Embryonic facial prominence (tissue), 1 donor: Measurements from ENCODE around the gene NFE2.
"Not testable (repeated sequence)": the region's sequence is repeated elsewhere in the genome, so short reads cannot be mapped to it uniquely, and the experiment has no call there.

Experiments used
- DNase-seq: peaks from one replicate; pipeline ENCODE4 v3.0.0-alpha.2; 2016; ENCODE audit errors: extremely low spot score

NFE2 gene

DNA sequence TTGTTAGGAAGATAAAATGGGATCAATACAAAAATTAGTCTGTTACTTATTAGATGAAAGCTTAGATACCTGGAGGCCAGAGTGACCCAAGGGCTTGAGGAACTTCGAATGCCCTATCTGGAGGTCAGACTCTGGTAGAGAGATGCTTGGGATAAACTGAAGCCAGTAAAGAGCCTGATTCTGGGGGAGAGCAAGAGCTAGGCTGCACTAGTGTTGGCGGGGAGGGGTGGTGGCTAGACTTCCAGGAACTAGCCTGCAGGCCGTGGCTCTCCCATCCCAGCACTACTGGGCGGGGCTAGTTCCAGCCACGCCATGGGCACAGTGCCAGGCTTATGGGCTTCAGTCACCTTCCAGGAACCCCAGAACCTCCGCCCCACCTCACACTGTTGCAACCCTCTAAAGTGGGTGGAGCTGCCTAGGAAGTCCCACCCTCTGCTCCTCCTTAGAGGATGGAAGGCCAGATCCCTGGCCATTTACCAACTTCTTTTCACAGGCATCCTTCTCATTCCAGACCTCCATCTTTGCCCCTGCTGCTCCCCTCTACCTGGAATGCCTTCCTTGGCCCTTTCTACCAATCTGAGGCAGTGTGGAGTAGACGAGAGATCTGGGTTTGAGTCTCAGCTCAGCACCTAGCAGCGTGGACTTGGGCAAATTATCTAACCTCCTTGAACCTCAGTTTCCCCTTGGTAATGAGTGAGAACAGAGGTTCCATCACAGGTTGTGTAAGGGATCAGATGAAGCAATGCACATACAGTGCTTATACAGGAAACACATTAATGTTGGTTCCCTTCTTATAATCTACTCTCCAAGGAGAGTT is 6.3 kb upstream of the NFE2 start:
- DNase-seq, result no peak

DNA sequence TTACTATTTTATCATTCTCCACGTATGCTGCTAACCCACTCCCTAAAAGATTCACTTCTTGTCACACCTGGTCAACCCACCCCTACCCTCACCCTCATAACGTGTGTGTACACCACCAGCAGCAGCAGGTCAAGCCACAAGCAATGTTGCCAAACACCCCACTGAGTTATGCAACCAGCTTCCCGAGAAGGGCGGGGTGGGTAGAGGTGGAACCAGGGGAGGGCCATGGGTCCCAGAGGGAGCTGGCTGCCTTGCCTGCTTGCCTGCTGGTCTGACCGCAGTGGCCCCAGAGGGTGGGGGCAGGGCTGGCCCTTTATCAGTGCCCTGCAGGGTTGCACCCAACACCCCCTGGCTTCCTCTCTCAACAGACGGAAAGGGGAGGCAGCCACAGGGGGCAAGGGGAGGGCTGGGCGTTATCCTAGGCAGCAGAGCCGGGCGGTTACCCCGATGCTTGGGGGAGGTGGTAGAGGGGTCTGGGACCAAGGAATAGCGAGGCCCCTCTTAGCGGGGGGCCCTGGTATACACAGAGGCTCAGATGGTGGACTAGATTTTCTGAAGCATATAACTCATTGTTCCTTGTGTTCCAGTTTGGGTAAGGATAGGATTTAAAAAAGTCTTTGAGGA is 3.5 kb upstream of the NFE2 start:
- no peak for DNase-seq

DNA sequence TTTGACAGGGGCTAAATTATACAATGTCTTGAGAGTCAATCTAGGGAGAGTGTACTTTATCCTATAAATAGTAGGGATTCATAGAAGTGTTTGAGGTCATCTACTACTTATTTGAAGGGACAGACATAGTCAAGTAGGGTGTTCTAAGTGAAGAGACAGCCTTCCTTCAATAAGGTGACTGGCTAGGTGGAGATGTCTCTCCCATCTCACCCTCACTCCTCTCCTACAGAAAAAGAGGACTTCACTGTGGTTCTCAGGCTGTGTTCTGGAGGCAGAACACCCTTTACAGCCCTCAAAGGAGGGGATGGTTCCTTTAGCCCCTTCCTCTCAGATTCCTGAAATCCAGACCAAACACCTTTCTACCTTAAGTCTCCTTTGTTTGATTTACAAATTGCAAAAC is 2.8 kb upstream of the NFE2 start:
- no peak for DNase-seq

DNA sequence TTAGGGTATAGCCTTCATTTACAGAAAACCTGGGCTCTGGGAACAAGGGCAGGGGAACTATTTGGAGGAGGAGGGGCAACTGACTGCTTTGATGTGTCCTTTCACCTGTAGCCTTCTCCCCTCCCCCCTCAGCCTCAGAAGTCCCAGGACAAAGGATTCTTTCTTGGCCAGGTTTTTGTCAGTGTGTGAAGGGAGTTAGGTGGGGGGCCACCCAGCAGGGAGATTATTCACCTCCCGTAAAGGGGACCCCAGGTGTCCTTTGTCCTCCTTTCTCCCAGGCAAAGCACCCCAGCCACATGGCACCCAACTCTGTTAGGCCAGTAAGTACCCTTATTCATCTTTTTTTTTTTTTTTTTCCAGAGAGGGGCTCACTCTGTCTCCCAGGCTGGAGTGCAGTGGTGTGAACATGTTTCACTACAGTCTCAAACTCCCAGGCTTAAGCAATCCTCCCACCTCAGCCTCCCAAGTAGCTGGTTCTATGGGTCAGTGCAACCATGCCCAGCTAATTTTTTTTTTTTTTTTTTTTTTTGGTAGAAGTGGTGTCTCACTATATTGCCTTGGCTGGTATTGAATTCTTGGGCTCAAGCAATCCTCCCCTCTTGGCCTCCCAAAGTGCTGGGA is 723 bp upstream of the NFE2 start:
- no peak for DNase-seq

DNA sequence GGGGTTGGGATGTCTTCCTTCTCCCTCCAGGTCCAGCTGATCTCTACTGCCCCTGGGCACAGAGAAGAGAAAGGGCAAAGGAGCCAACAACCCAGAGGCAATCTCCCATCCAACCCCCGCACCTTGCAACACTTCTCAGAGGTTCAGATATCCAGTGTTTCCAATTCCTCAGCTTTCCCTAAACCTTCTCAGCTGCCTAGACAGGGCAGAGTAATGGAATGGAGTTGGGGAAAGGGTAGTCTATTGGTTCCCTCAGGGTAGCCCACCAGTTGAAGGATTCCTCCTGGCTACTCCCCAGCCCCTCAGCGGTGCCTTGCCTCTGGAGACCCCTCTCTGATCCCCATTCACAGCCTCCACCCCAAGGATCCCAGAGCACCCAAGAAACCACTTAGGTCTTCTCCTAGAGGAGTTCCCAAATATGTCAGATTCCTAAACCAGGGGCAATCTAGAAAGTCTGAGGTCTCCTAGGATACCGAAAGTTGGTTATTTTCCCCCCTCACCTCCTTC is 537 bp downstream of the NFE2 start:
- DNase-seq, result no peak

DNA sequence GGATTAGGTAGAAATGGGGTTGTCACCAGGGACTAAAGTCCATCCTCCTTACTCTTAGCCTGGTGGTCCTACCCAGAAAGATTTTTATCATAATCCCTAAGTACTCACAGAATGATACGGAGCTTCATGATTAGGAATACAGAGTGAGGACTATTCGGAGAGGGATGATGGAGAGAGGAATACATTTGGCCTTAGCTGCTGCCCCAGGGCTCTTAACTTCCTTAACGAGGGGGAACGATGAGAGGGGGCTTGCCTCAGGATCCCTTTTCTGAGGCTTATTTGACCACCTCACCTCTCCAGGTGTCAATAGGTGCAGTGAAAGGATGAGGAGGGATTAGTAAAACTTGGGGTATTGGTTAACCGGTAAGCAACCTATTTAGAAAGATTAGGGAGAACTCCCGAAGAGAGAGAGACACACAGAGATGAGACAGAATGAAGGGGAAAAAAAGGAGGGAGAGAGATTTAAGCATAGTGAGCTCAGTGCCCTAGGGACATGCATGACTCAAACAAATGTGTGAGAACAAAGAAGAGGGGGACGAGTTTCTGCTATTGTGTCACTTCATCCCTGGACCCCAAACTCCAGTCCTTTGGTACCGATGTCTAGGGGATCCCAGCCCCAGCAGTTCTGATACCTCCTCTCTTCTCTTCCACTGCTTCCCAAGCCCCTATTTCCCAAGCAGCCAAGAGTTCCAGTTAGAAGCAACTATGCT is 1.1 kb downstream of the NFE2 start:
- DNase-seq, result no peak

DNA sequence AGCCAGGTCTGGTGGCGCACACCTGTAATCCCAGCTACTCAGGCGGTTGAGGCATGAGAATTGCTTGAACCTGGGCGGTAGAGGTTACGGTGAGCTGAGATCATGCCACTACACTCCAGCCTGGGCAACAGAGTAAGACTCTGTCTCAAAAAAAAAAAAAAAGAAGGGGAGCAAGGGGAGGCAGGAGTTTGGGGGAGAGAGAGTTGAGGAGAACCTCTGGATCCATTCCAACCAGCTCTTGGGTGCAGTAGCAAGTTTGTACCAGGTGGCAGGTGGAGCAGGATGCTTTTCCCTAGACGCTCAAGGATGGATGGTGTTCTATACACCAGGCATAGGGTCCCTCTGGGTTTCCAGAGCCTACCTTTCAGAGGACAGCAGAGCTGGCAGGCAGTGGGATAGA is 1.9 kb downstream of the NFE2 start:
- no peak for DNase-seq

DNA sequence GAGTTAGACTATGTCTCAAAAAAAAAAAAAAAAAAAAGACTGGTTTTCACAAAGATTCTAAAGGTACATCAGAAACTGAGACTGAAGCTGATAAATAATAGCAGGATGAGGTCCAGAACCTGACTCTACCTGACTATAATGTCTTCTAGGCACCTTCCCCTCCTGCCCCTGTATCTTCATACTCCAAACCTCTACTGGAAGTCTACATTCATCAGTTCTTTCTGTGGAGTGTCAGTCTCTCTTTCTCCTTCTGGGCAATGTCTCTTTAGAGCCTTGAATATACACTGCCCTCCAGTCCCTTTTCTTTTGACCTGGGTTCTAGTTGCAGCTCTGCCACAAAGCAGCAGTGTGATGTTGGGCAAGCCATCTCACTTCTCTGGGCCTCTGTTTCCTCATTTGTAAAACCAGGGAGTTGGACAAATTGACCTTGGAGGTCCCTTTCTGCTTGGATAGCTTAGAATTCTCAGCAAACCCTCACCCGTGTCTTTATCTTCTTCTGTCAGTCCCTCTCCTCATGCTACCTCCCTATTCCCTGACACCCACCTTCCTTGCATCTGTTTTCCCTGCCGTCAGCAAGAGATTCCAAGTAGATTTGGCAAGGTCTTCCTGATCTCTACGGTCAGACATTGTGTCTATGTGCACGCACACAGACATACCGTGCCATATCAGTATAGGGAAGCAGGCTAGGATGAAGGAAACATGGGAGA is 4.3 kb downstream of the NFE2 start:
- DNase-seq, result no peak

DNA sequence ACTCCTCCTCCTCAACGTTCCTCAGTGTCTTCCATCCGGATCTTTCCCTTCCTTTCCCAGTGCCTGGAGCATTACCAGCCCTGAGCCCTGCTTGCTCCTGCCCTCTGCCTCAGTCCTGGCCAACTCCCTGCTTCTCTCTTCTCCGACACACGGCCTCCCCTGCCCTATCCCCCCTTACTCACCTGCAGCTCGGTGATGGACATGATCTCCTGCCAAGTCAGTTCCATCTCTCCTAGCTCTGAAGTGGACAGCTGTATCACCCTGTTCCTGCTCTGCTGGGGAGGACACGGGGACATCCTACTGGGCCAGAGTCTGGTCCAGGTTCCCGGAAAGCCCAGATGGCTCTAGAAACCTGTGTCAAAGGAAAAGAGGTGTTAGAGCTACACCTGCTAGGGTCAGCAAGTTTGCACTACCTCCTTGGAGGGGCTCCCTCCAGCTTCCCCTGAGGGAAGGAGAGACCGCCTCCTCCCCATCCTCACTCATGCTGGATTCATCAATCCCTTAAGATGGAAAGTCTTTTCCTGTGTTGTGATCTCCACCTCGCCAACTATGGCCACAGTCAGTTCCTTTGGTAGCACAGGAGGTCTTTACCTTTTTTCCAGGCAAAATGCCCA is 5.8 kb downstream of the NFE2 start:
- DNase-seq, result no peak

DNA sequence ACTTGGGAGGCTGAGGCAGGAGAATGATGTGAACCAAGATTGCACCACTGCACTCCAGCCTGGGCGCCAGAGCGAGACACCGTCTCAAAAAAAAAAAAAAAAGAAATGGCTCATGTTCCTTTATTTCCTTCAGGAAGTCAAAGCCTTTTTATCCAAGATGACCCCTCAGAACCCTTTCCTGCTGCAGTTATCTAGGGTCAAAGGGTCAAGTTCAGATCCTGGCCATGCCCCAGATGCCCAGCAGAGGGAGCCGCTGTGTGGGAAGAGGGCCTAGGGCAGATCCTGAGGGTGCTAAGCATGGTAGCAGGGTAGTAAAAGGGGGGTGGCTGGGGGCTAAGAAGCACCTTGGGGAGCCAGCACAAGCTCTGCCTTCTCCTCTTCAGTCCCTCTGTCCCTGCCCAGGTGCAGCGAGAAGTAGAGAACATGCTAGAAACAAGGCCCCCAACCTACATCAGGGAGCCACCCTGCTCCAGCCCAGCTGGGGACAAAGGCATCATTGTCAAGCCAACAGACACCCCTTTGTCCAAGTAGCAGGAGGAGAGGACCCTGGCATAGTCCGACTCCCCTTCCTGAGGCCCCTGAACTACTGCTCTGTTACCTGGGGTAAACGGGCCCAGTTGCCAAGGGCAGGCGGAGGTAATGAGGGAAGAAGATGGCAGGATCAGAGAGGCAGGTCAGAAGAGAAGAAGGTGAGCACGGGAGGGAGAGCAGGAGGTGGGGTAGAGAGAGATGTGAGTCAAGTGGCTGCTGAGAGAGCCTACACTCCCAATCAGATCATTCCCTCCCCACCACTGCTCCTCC is 6.5 kb downstream of the NFE2 start:
- DNase-seq, result no peak

DNA sequence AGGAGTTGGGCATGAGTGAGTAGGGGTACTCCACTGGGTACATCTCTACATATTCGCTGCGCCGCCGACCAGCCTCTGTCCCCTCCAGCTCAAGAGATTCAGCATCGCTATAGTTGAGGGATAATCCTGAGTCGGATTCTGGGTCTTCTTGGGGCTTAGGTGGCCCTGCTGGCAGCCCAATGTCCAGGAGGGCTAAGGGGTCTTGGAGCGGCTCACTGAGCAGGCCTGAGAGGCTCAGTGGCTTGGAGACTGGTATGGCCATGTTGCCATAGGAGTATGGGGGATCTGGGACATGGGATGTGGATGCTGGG is 7.9 kb downstream of the NFE2 start:
- DNase-seq, result no peak

DNA sequence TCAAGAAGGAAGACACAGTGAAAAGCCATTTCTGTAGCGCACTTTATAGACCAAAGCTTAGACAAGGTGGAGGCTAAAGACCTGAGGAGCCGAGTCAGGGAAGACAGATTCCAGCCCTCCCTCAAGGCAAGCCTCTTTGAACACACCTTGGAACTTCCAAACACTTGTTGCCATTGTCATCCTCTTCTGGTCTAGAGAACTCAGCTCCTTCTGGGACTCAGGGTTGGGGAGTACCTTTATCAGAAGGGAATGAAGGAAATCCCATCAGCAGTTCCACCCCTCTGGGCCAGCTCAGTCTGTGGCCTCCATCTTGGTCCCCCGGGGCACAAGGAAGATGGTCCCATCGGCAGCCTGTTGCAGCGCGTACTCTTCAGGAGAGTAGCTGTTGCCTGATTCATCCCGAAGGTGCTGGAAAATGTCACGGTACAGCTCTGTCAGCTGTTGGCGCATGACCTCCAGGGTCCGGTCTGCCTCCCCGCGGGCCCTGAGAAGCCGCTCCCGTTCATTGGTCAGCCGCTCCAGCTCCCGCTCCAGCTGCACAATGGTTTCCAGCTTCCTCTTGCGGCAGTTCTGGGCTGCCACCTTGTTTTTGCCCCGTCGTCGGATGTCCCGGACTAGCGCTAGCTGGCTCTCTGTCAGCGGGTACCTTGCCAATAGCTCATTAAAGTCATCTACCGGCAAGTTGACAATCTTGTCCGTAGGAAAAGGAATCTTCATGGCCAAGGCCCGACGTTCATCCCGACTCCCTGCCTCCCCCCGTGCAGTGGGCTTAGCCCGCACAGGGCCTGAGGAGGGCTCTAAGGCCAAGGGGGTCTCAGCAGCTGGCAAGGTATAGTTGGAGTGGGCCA is 8.5 kb downstream of the NFE2 start:
- DNase-seq, result no peak

DNA sequence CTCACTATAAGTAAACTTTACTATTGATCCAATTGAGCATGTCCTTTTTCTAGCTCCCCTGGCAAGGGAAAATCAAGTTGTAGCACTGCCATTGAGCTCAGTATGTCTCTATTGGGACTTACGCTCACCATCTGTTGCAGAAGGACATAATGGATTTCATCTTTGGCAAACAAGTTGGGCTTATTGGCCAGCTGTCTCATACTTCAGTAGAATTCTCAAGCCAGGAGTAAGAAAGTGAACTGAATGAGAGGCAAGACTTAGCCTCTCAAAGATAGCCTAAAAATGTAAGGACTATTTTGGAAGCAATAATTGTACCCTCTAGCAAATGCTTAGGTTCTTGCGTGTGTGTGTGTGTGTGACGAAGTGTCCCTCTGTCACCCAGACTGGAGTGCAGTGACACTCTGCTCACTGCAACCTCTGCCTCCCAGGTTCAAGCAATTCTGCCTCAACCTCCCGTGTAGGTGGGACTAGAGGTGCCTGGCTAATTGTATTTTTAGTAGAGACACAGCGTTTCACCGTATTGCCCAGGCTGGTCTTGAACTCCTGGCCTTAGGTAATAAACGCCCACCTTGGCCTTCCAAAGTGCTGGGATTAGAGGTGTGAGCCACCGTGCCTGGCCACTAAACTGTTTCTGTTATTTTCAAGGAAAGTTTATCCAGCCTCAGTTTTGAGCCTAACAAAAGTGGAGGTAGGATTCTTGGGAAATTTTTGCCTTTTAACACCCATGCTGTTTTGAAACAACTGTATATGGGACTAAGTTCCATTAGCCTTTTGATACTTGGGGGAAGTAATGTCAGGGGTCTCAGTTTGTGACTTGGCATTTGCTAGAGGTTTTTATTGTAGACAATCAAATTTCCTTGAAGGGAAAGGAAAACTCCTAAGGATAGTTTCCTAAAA is 13.3 kb downstream of the NFE2 start:
- no peak for DNase-seq

DNA sequence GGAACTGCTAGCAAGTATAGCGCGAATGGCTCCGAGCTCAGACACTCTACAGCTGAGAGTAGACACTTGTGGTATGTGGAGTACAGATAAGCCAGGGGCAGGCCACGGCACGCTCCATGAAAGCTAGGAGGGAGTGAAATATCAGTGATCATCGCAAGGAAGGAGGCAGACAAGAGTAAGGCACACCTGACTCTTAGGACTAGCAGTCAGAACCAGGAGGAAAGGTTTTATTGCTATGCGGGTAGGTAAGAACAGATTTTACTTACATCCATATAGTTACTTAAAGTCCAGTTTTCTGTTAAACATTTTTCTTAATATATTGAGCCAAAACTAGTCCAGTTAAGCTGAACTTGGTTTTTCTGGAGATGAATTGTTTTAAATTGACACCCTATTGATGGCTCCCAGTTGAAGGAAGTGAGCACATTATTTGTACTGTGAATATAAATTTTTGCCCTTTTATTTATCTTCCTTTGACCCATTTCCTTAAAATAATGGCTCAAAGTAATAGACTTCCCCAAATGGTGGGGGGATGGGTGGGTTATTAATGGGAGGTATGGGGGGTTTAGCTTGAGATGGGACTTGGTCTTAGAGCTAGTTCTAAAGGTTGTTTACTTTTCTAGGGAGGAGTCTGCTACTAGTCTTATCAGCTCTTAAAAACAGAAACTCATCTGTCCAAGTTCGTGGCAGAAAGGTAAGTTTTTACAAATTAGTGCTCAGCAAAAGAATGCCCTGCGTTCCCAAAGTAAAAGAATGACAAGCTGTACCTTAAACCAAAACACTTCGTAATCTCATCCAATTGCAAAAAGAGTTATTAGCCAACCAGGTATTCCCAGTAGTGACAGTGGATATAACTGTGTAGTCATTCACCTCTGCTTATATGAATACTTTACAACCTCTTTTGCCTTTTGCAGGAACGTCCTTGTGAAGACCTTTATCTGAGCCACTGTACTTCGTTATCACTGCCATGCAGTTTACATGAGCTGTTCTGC is 14.5 kb downstream of the NFE2 start:
- DNase-seq, result no peak

DNA sequence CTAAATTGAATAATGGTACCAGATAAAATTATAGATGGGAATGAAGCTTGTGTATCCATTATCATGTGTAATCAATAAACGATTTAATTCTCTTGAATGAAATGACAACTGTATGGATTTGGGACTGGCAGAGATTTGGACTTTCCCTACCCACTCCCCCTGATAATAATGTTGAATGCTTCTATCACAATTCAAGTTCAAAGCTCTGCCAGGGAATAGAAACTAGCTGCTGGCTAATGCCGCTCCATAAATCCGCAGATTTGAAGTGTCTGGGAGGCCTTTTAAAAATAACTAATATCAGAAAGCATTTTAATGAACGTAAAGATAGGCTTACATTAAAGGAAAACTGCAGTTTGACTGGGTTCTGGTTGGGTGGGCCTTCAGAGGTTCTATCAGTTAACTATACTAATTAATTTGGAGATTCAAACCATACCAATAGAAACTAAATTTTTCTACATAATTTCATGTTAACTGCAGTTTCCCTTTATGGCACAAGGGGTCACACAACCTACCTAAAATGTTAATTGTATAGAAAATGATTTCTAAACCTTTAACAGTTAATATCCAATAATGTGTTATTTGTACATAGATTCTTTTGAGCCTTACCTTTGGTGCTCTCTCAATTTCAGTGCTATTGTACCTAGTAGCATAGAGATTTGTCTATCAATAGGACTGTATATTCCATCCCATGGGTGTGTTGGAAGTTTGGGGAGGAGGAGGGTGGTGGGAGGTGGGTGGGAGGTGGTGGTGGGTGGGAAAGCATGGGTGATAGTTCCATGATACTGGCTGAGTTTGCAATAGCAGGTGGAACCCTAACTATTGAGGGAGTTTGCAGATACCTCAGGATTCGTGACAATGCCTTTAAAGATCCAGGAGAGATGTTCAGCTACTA is 15.4 kb downstream of the NFE2 start:
- no peak for DNase-seq

DNA sequence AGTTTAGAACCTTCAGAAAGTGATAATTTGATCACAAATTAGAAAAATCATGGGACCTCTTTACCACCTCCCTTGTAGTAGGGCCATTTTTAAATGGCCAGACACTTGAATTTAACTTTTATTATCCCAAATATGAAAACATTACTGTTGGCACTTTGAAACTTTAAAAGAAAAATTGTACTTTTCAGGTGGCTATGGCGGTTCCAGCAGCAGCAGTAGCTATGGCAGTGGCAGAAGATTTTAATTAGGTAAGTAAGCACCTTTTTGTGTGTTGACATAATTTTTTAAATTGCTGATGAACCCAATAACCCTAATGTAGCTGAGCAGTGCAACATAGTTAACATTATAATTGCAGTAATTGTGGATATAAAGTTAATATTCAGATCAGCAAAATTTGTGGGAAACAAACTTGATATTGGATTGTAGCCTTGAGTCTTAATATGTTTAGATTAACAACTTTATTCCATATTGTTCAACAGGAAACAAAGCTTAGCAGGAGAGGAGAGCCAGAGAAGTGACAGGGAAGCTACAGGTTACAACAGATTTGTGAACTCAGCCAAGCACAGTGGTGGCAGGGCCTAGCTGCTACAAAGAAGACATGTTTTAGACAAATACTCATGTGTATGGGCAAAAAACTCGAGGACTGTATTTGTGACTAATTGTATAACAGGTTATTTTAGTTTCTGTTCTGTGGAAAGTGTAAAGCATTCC is 16.6 kb downstream of the NFE2 start:
- DNase-seq, result not testable (repeated sequence)
